CD4-positive, alpha-beta T cell treated with Interleukin-17A for 4 hours (primary cell): ENCODE results near the gene HOXD11.

ENCODE experiments used
- DNase-seq: peaks from one replicate; pipeline ENCODE4 v3.0.0-alpha.2; 2020; ENCODE audit warnings: mixed read lengths

HOXD11 gene

DNA sequence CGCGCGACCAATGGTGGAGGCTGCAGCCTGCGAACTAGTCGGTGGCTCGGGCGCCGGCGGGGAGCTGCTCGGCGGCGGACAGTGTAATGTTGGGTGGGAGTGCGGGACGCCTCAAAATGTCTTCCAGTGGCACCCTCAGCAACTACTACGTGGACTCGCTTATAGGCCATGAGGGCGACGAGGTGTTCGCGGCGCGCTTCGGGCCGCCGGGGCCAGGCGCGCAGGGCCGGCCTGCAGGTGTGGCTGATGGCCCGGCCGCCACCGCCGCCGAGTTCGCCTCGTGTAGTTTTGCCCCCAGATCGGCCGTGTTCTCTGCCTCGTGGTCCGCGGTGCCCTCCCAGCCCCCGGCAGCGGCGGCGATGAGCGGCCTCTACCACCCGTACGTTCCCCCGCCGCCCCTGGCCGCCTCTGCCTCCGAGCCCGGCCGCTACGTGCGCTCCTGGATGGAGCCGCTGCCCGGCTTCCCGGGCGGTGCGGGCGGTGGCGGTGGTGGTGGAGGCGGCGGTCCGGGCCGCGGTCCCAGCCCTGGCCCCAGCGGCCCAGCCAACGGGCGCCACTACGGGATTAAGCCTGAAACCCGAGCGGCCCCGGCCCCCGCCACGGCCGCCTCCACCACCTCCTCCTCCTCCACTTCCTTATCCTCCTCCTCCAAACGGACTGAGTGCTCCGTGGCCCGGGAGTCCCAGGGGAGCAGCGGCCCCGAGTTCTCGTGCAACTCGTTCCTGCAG is 15.8 kb downstream of the HOXD11 start, which contains the start of gene HOXD9:
HOXD9 (plus strand) TSS at position 37 of the 728 bp plus-strand sequence; CDS start at position 87, 50 bp downstream.
- no peak for DNase-seq

DNA sequence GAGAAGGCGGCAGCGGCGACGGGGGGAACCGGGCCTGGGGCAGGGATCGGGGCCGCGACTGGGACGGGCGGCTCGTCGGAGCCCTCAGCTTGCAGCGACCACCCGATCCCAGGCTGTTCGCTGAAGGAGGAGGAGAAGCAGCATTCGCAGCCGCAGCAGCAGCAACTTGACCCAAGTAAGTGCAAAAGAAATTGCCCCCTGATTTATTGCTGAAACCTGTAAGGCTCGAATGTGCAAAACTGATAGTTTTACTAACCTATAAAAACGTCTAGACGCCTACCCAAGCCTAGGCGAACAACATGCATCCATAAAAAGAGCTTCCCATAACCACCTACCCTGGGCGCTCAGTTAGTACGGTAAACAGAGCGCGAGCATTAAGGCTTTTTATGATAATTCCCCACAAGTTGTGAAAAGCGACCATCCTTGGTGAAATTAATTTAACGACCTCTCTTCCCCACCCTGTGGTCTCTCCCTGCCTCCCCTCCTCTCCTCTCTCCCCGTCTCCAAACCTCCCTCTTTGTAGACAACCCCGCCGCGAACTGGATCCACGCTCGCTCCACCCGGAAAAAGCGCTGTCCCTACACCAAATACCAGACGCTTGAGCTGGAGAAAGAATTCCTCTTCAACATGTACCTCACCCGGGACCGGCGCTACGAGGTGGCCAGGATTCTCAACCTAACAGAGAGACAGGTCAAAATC is 16.5 kb downstream of the HOXD11 start:
- no peak for DNase-seq

DNA sequence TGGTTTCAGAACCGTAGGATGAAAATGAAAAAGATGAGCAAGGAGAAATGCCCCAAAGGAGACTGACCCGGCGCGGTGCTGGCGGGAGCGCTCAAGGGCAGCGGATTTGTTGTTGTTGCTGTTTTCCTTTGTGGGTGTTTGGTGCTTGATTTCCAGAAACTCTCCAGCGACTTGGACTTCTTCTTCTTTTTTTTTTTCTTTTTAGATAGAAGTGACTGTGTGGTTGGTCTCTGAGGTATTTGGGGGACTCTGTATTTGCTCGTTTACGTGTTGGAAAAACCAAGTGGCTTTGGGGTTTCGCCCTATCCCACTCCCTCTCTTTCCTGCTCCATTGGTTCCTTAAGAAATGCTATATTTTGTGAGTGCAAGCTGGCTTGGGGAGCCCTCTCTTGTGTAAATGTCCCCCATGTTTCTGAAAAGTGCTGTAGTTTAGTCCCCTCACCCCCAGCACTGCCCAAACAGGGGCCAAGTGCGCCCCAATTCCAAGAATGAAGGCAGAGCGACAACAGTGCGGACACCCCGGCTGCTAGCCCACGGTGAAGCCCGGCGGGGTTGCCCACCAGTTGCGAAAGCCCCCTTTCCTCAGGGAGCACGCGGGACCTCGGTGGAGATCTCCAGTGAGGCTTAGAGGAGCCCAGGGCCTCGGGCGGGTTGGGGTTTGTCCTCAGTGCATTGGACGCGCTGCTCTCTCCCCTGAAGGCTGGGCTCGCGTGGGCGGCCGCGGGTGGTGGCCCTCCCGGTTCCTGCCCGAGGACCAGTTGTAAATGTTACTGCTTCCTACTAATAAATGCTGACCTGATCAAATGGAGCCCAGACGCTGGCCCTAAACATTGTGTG is 17.2 kb downstream of the HOXD11 start:
- DNase-seq = no peak

DNA sequence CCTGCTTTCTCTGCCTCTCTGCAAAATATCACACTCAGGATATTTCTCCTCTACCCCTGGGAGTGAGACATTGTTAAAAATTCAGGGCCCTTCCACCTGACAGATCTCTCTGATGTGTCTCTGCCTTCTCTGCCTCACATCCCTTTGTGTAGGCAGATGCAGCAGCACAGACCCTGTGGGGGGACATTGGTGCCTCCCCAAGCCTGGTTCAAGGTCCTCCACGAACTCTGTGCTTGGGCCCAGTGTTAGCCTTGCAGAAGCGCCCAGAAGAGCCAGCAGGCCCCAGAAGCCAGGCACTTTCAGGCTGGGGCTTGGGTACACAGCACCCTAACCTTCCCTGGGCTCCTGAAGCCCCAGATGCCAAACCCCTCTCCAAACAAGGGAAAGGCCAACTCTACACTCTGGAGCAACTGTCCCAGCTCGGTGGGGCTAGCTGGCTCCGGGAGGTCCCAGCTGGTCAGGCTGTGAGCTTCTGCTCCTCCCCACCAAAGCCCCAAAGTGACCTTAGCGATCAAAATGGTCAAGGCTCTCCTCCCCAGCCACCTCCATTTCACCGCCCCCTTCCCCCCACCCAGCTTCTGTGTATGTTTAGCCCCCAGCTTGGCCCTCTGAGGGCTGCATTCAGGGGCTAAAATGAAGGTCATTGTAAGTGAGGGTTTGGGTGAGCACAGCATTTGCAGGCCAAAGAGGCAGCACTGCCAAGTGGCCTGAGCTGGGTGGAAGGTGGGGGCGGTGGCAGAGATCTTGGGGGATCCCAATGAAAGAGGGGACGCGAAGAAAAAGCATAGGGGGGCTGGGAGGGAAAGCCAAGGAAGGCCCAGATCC is 18.1 kb downstream of the HOXD11 start:
- no peak for DNase-seq

DNA sequence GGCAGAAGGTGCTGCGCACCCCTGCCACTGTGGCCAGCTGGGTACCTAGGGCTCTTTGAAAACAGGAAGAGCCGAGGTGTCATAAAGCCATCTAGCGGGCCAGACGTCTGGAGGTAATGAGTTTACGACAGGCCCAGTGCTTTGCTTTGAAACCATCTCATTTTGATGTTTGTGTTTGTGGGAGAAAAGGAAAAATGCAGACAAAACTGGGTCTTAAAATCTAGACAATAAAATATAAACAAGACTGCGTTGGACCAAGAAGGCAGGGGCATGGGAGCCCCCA is 18.6 kb downstream of the HOXD11 start:
- DNase-seq = no peak

DNA sequence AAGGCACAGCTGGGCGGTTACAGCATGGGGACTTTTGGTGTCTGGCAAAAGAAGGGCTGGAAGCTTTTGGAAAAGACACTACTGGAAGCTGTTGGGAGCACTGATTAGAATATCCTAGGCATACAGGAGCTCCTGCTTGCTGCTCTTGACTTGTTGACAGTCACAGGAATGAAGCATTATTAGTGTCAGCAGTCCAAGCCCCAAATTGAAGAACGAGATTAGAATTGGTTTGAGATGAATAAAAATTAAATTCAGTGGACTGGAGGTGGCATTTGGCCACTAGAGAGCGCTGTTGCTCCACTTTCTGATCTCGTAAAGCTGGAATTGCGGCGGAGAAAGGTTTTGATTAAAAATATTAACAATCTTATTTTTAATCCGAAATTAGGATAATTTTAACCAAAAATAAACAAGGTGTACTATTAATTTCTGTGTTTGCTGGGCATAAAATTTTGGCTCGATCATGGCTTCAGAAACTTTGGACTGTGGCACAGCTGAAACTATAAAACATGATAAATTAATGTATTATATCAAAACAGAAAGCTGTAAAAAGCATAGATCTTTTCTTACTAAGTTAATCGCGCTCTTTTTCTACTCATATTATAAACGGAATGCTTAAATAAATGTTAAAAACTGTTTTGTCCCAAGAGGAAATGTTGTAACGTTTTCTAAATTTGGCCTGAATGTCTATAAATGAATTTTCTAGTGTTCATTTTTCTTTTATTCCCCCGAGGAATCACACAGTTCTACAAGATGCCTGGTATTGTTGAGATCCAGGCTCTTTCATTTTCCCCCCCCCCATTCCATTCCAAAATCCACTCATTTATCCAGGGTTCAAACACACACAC is 20.1 kb downstream of the HOXD11 start:
- peak; percentile 81 for DNase-seq

DNA sequence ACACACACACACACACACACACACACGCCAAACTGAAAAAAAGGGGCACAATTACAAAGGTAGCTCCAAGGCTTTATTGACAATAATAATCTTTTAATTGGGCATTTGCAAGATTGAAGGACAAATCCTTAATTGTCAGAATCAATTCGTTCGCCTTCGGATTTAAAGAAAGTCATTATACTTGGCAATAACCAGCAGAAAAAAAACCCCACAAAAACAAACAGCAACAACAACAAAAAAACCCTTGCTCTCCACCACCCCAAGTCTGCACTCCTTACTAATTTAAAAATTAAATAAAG is 20.6 kb downstream of the HOXD11 start:
- DNase-seq = no peak

DNA sequence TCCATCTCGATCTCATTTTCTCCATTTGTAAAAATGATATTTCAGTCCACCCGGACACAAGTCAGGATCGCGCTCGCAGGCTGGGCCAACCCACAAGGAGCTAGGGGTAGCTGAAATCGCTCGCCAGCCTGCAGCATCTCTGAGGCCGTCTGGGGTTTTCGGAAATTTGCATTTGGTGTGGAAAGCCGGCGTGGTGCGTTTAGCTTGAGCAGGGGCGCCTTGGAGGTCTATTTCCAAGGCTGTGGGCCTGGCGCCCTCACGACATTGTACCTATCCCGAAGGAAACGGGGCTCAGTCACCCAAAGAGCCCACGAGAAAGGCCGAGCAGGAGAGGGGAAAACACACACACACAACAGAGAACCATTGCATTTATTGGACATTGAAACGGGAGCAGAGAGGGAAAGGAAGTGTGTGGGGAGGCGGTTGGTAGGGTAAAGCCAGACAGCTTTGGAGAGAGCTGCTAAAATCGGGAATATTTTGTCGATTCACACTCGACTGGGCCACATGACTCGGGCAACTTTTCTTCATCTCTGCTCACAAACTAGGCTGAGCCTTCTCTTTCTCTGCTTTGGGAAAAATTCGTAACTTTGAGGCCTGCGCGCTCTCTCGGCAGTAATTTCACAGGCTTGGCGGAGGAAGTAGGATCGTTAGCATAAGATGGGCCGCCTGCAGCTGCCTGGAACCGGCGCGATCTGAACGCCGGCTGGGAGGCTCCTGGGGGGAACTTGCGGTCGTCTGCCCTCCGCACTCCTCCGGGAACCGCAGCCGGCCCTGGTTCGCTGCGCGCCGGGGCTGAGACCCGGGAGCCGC is 21.3 kb downstream of the HOXD11 start:
- DNase-seq = no peak

DNA sequence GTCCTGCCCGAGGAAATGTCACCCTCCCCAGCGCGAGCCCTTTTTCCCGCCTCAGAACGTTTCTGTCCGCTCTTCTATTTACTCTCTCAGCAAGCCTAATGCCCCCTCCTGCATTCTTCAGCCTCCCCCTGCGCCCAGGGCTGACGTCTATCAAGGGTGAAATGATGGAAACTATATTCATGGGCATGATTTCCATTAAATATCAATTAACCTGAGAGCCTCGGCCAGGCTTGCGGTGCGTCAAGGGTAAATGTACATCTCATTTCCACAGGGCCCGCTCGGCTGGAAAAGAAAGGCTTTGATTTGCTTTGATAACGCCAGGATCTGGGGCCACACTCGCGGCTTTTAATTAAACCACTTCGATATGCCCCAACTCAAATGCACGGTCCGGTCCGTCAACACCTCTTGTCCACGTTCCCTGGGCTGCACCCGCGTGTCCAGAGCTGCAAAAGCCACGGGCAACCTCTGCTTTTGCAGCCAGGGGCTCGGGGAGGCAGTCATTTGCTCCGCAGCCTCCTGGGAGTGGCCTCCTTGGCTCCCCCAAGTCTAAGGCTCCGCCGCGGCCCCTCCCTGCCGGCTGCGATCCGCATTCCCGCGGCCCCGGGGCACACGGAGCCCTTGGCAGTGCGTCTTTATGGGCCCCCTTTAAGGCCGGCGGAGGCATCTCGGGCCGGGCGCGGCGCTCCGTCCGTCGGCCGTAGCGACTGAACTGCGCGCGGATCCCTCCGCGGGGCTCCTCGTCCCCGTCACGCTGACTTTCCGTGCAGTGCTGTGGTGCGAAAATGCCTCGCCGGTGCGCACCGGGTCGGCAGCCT is 22.1 kb downstream of the HOXD11 start, which contains the start of gene HOXD8:
HOXD8 (plus strand) TSS at position 724 of the 815 bp plus-strand sequence. CDS start 662 bp downstream, outside the sequence.
- DNase-seq = no peak

DNA sequence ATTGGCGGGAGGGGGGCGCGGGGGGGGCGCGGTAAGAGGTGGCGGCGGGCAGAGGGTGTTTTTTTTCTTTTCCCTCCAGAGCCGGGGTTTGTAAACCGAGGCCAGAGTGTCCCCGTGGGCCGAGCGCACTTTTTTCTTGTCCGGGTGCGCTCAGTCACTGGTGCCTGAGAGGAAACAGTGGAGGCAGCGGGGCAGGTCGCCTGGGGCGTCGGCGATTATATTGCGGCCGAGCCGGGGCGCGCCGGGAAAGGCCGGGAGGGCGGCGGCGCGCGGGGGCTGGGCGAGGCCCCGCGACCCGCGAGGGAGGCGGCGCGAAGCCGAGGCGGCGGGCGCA is 22.7 kb downstream of the HOXD11 start:
- no peak for DNase-seq

DNA sequence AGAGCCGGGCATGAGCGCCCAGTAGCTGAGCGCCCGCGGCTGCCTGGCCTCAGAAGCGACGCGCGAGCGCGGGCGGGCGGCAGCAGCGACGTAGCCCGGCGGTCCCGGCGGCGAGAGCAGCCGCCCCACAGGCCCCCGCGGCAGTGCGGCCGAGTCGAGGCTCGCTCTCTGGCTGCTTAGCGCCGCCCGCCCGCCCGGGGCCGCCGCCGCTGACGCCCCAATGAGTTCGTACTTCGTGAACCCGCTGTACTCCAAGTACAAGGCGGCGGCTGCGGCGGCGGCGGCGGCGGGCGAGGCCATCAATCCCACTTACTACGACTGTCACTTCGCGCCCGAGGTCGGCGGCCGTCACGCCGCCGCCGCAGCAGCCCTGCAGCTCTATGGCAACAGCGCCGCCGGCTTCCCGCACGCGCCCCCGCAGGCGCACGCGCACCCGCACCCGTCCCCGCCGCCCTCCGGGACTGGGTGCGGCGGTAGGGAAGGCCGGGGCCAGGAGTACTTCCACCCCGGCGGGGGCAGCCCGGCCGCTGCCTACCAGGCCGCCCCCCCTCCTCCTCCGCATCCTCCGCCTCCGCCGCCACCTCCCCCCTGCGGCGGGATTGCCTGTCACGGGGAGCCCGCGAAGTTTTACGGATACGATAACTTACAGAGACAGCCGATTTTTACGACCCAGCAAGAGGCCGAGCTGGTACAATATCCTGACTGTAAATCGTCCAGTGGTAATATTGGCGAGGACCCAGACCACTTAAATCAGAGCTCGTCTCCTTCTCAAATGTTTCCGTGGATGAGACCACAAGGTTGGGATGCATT is 23.3 kb downstream of the HOXD11 start:
- peak; percentile 22 for DNase-seq

DNA sequence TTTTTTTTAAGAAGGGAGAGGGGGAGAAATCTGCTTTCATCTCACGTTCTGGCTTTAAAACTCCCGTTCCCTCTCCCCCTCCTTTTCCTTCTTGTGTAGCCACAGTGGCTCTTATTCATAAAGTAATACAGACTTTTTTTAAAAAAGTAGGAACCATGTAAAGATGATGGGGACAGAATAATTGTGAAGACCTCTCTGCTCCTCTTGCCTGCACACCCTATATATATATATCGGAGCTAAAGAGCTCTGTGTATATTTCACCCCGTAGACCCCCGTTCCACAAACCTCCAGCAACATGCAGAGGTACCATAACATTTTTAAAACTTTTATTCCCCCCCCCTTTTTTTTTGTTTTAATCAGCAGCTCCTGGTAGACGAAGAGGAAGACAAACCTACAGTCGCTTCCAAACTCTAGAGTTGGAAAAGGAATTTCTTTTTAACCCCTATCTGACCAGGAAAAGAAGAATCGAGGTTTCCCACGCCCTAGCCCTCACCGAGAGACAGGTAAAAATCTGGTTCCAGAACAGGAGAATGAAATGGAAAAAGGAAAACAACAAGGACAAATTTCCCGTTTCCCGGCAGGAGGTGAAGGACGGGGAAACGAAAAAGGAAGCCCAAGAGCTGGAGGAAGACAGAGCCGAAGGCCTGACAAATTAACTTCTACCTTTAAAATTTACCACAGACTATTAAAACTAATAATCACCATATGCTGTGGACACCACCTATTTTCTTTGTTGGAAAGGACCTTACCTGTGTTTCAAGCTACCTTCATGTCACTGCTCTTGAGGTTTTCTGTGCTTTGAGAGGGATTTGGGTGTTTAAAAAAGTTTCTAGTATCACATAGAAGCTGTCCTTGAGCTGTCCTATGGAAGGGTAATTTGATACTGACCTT is 24.1 kb downstream of the HOXD11 start:
- no peak for DNase-seq

DNA sequence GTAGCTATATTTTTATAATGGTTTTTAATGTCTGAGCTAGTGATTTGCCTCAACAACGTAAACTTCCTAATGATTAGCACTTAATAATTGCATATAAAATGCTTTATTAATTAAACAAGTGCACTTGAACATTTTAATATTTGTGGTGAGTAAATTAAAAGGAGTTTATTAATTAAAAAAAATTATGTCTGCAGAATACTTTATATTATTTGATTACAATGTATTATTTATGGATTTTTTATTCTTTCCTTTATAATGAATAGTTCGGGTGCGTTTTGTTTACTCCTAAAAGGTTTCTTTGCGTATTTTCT is 24.7 kb downstream of the HOXD11 start:
- no peak for DNase-seq

DNA sequence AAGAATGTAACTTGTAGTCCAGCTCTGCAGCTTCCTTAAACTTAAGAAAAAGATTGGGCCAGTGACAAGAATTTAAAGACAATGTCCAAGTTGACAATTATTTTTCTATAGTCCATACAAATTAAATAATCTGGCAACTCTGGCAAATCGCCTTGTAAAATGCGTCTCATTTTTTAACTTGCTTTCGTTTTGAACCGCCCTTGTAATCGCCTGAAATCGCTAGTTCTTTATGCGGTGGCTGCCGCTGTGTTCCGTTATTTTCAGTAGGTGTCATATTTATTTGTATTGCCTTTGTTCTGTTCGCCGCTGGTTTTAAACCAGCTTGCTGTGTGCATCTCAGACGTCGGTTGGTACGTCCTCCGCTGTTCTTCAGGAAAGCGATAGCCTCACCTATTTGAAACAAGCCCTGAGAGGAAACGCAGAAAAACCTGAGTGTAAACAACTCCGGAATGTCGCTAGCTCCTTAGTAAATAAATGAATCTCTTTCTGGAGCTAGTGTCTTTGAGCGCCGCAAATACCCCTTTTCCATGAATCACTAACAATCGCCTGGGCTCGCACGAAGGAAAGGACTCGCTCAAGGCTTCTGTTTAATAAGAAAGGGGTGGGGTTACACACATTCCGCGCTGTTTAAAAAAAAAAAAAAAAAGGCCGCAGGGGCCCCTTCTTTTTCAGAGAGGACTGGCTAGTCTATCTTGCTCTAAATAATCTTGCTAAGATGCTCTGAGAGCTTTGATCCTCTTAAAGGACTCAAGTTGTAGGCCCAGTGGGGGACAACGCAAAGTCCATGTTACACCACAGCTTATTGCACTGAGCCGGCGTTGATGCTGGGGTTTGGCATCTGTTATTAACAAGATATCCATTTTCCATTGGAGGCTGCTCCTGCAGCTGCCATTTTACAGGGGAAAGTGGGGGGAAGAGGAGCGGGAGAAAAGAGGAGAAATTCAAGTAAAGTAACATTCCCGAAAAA is 25.4 kb downstream of the HOXD11 start:
- no peak for DNase-seq

DNA sequence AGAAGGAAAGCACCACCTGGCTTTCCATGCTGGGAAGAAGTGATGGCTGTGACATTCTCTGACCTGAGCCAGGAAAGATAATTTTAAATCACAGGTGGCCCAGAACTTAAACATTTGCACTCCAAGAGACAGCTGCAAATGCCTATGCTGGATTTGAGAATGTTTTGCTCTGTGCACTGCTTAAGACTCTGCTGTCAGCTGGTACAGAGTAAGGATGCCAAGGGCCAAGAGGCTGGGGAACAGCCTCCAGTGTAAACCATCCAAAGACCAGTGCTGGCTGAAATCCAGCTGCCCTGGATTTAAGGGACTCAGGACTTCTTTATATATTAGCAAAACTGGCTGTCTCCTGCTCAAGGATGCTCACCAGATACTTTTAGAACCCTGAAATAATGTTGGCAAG is 26.3 kb downstream of the HOXD11 start:
- no peak for DNase-seq

DNA sequence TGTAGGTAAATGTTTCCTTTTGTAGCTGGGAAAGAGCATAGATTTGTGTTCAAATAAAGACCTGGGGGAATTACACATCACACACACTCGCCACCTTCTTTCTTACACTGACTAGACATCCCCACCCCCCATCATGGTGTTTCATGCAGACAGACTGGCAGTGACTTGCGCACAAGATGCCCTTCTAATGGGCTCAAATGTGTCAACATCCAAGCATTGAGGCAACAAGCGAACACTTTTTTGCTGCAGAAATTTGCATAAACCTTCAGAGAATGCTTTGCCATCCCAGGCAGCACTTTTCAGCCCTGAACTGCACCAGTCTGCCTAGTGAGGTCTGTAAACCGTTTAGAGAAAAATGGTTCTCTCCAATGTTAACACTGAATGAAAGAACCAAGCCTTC is 27.0 kb downstream of the HOXD11 start:
- DNase-seq = no peak

DNA sequence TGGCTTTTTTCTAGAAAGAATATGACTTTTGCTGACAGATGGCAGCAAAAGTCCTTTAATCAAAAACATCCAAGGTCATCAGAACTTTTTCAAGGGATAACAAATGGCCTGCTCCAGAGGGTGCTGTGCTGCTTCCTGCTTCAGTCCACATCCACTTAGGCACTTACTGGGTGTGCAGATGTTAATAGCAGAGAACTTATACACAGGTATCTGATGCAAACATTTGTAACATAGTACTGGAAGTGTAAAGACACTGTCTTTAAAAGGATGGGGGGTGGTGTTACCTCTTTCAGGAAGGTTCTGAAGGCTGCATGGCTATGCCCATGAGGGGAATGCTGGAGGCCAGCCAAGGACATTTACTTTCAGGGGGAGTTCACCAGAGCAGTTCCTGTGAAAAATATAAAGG is 28.0 kb downstream of the HOXD11 start:
- no peak for DNase-seq
